CD14-positive monocyte (primary cell): ENCODE results near the gene FAM13A. TPM values are rescaled to one million over a fixed set of nuclear protein-coding genes. Genes with fewer than 3 reads are reported as not detected.
A peak's percentile ranks its signal among the peaks of the same experiment; 100 is the strongest.

Source experiments
- DNase-seq, 3 donors: peaks; one replicate each; pipeline ENCODE4 v3.0.0-alpha.2; 2011 to 2022
- H2AFZ ChIP-seq: 2 replicates; pipeline ENCODE4 v1.6.0; 2012; ENCODE audit warnings: mild to moderate bottlenecking, low read depth, low read length, inconsistent platforms; ENCODE audit not compliant: insufficient read depth, poor library complexity, severe bottlenecking
- H3K27ac ChIP-seq, 2 donors: 1 replicate in 1 of 2; 2 replicates in 1 of 2; pipeline ENCODE4 v1.5.1; 2012 to 2013; ENCODE audit warnings: low read length in 2 of 2, control low read depth in 1 of 2, inconsistent platforms in 1 of 2, low read depth in 1 of 2, mild to moderate bottlenecking in 1 of 2
- H3K27me3 ChIP-seq, 2 donors: one replicate each; pipeline versions ENCODE4 v1.6.0 to v1.6.1; 2011 to 2013; ENCODE audit warnings: low read length in 2 of 2; ENCODE audit not compliant: control insufficient read depth in 2 of 2, insufficient read depth in 2 of 2
- H3K36me3 ChIP-seq, 2 donors: replicated peaks in 1 of 2; 1 replicate in 1 of 2; 2 replicates in 1 of 2; pipeline versions ENCODE4 v1.5.1 to v1.6.1; 2012 to 2013; ENCODE audit warnings: low read length in 2 of 2, control low read depth in 1 of 2, inconsistent platforms in 1 of 2, mild to moderate bottlenecking in 1 of 2; ENCODE audit not compliant: insufficient read depth in 2 of 2, control insufficient read depth in 1 of 2
- H3K4me1 ChIP-seq, 2 donors: 1 replicate in 1 of 2; 2 replicates in 1 of 2; pipeline versions ENCODE4 v1.5.1 to v1.6.1; 2012 to 2013; ENCODE audit warnings: low read length in 2 of 2, control low read depth in 1 of 2, inconsistent platforms in 1 of 2, mild to moderate bottlenecking in 1 of 2, moderate library complexity in 1 of 2; ENCODE audit not compliant: insufficient read depth in 2 of 2, control insufficient read depth in 1 of 2
- H3K4me2 ChIP-seq: replicated peaks from 2 replicates; pipeline ENCODE3; 2012; ENCODE audit warnings: low read length, moderate library complexity, mild to moderate bottlenecking; ENCODE audit not compliant: poor library complexity, severe bottlenecking; ENCODE audit errors: extremely low read depth
- H3K4me3 ChIP-seq, 3 experiments: fragments of 200-600 bp in 1 of 3; sonication (generic) in 1 of 3; replicated peaks in 1 of 3; 1 replicate in 2 of 3; 2 replicates in 1 of 3; pipeline ENCODE4 v1.5.1; 2011 to 2013; ENCODE audit warnings: low read length in 3 of 3, mild to moderate bottlenecking in 3 of 3, control low read depth in 2 of 3, low read depth in 2 of 3, inconsistent platforms in 1 of 3, moderate library complexity in 1 of 3
- H3K79me2 ChIP-seq: 2 replicates; pipeline ENCODE4 v1.6.0; 2012; ENCODE audit warnings: mild to moderate bottlenecking, control low read depth, inconsistent platforms, low read length, moderate library complexity; ENCODE audit not compliant: insufficient read depth
- H3K9ac ChIP-seq: 2 replicates; pipeline ENCODE4 v1.6.0; 2017; ENCODE audit warnings: low read length, mild to moderate bottlenecking; ENCODE audit not compliant: insufficient read depth, poor library complexity, severe bottlenecking
- H3K9me3 ChIP-seq, 2 donors: replicated peaks in 1 of 2; 1 replicate in 1 of 2; 2 replicates in 1 of 2; pipeline versions ENCODE4 v1.5.1 to v1.6.1; 2012 to 2013; ENCODE audit warnings: low read length in 2 of 2, control low read depth in 1 of 2; ENCODE audit not compliant: control insufficient read depth in 1 of 2, insufficient read depth in 1 of 2
- H4K20me1 ChIP-seq: 2 replicates; pipeline ENCODE4 v1.6.0; 2012; ENCODE audit warnings: mild to moderate bottlenecking, low read length, control low read depth, moderate library complexity; ENCODE audit not compliant: insufficient read depth
- H3K27ac Mint-ChIP-seq, 7 donors: one replicate each; pipeline ENCODE4 v1.8.0; 2020; ENCODE audit warnings: mild to moderate bottlenecking in 7 of 7, mixed read lengths in 7 of 7, moderate library complexity in 6 of 7, inconsistent platforms in 2 of 7
- H3K27me3 Mint-ChIP-seq, 3 donors: one replicate each; pipeline ENCODE4 v1.8.0; 2021 to 2022; ENCODE audit warnings: low read depth in 3 of 3, mild to moderate bottlenecking in 3 of 3, mixed read lengths in 3 of 3, moderate library complexity in 3 of 3, inconsistent platforms in 1 of 3
- H3K36me3 Mint-ChIP-seq, 2 donors: one replicate each; pipeline ENCODE4 v1.8.0; 2020; ENCODE audit warnings: mixed read lengths in 2 of 2, inconsistent platforms in 1 of 2, mild to moderate bottlenecking in 1 of 2
- H3K4me1 Mint-ChIP-seq: one replicate; pipeline ENCODE4 v1.8.0; 2020; ENCODE audit warnings: mild to moderate bottlenecking, mixed read lengths
- H3K4me3 Mint-ChIP-seq, 2 donors: one replicate each; pipeline ENCODE4 v1.8.0; 2020; ENCODE audit warnings: mild to moderate bottlenecking in 2 of 2, mixed read lengths in 2 of 2, moderate library complexity in 1 of 2
- H3K9me3 Mint-ChIP-seq, 7 donors: one replicate each; pipeline ENCODE4 v1.8.0; 2020 to 2022; ENCODE audit warnings: mixed read lengths in 7 of 7, mild to moderate bottlenecking in 6 of 7, moderate library complexity in 6 of 7, inconsistent platforms in 2 of 7
- WGBS: methylation state at CpG from one replicate; pipeline ENCODE4 v1.1.5; 2013; ENCODE audit warnings: missing lambda C conversion rate; ENCODE audit not compliant: insufficient coverage; 5-methylcytosine and 5-hydroxymethylcytosine counted together
- intact Hi-C, 2 donors: fragments of 100-400 bp; cut with micrococcal nuclease; formaldehyde crosslinking; loops; one replicate each; pipeline versions ENCODE4 v1.15.0 to v1.15.1; 2023
- polyA plus RNA-seq, 3 donors: library from polyadenylated mRNA; depleted of rRNA in 1 of 3; unstranded in 2 of 3; stranded (reverse) in 1 of 3; fragments of 300-500 nt in 2 of 3; fragments of >200 nt in 1 of 3; fragmentation: Illumina TruSeq in 2 of 3; gene quantifications; 1 replicate in 2 of 3; 2 replicates in 1 of 3; pipeline ENCODE4 v1.2.3, GENCODE V29; 2012 to 2021
- TF ChIP-seq, protein P1 (sequence below): fragments of 200-600 bp; IDR thresholded peaks from one replicate; pipeline ENCODE4 v1.8.0; 2022; ENCODE audit warnings: antibody characterized with exemption, mild to moderate bottlenecking

The FAM13A gene
- polyA plus RNA-seq, 3 donors, result 5.3 to 20.0 (median 6.5) TPM

DNA sequence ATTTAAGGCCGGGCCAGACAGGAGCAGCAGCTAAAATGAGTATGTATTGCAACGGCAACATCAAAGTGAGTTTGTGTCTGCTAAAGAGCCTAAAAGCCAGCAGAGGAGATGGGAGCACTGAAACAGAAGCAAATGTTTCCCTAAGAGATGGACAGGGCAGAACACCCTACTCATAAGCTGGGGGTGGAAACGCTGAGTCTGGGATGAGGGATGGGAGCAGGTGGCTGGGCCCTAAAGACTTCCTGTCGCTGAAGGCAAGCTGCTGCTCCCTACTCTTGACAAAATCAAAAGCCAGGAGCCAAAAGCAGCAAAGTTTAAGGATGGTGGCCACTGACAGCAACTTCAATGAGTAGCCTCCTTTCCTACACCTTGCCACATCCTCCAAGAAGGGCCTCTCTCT lies 318.8 kb downstream of the FAM13A start:
- no peak overlapping the region for H3K27ac Mint-ChIP-seq
- peaks cover 9% of the 10 kb centered on the region for H3K4me1 Mint-ChIP-seq
- WGBS, result 51% methylated on average over 2 of the region's 4 CpGs
- Histone ChIP-seq H3K4me1 (no peaks in the 10 kb centered on the region), H3K79me2 (no peaks in the 10 kb centered on the region), H3K27me3 (no peaks in the 10 kb centered on the region), H4K20me1 (peaks cover 26% of the 10 kb centered on the region), H3K9me3 (no peaks in the 10 kb centered on the region), H2AFZ (no peak overlapping the region), H3K4me3 (no peak overlapping the region), H3K27ac (no peak overlapping the region), H3K36me3 (peaks cover 73 to 95% of the 10 kb centered on the region in 2 donors), H3K4me2 (no peak overlapping the region), H3K9ac (no peak overlapping the region)
- peaks cover 75 to 76% of the 10 kb centered on the region in 2 donors for H3K36me3 Mint-ChIP-seq
- TF ChIP-seq, protein P1, sequence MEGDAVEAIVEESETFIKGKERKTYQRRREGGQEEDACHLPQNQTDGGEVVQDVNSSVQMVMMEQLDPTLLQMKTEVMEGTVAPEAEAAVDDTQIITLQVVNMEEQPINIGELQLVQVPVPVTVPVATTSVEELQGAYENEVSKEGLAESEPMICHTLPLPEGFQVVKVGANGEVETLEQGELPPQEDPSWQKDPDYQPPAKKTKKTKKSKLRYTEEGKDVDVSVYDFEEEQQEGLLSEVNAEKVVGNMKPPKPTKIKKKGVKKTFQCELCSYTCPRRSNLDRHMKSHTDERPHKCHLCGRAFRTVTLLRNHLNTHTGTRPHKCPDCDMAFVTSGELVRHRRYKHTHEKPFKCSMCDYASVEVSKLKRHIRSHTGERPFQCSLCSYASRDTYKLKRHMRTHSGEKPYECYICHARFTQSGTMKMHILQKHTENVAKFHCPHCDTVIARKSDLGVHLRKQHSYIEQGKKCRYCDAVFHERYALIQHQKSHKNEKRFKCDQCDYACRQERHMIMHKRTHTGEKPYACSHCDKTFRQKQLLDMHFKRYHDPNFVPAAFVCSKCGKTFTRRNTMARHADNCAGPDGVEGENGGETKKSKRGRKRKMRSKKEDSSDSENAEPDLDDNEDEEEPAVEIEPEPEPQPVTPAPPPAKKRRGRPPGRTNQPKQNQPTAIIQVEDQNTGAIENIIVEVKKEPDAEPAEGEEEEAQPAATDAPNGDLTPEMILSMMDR, result no peak
- DNase-seq, result no peak
- intact Hi-C loops, result no loop called here
- H3K4me3 Mint-ChIP-seq, result no peak overlapping the region
- no peaks in the 10 kb centered on the region for H3K9me3 Mint-ChIP-seq
- no peaks in the 10 kb centered on the region for H3K27me3 Mint-ChIP-seq

DNA sequence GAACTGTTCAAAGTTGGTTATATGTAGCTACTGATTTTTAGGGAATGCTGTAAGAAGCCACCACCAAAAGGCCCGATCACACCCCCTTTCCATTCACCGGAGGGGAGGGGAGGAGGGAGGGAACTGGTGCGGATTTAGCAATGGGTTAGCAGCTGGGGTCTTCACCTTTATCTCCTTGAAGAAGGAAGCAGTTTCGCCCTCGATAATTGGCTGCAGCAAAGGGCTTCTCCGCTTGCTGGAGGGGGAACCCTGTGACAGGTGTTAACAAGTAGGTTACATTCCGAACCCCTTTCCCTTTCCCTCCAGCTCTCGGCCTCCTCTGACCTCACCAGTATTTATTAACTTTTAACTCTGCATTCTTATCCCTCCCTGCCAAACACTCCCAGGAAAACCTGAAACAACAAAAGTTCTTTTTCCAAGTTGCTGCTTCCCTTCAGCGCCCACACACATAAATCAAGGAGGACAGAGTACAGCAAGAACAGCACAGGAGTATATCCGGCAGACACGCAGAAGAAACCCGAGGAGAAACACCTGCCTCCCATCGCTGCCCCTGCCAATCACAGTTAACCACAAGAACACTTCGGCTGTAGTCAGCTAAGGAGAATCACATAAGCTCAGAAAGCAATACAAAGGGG lies 319.6 kb downstream of the FAM13A start:
- H3K27ac Mint-ChIP-seq, result peak overlapping the region in 3 of 7 donors; percentile 2 to 46 (median 12)

More for the DNA sequence above, 319.6 kb downstream of the FAM13A start:
- Histone ChIP-seq H3K27ac (no peak overlapping the region), H3K9me3 (no peaks in the 10 kb centered on the region), H3K4me1 (no peaks in the 10 kb centered on the region), H3K36me3 (peaks cover 69 to 95% of the 10 kb centered on the region in 2 donors), H3K4me3 (no peak overlapping the region), H3K4me2 (no peak overlapping the region), H2AFZ (no peak overlapping the region), H3K27me3 (no peaks in the 10 kb centered on the region), H3K79me2 (no peaks in the 10 kb centered on the region), H3K9ac (no peak overlapping the region), H4K20me1 (peaks cover 26% of the 10 kb centered on the region)
- H3K4me3 Mint-ChIP-seq, result no peak overlapping the region
- DNase-seq, result no peak
- H3K27me3 Mint-ChIP-seq, result no peaks in the 10 kb centered on the region
- H3K36me3 Mint-ChIP-seq, result peaks cover 73 to 76% of the 10 kb centered on the region in 2 donors
- 30% methylated on average over 4 of the region's 14 CpGs for WGBS
- H3K4me1 Mint-ChIP-seq, result peaks cover 9% of the 10 kb centered on the region
- TF ChIP-seq, protein P1, result no peak
- H3K9me3 Mint-ChIP-seq, result no peaks in the 10 kb centered on the region
- intact Hi-C loops, result no loop called here
